Measurements from ENCODE around the gene RBM17. TPM values are rescaled to one million over a fixed set of nuclear protein-coding genes. Genes with fewer than 3 reads are reported as not detected.
"Not testable (repeated sequence)": the region's sequence is repeated elsewhere in the genome, so short reads cannot be mapped to it uniquely, and the experiment has no call there.

Gene RBM17
- total RNA-seq, 1 experiment from 2014 or later = 124 TPM

- no peak for DNase-seq
- no peak overlapping the region for H2BK15ac ChIP-seq (ENCODE audit: low read depth, low read length)
- no peak overlapping the region for H3K4me2 ChIP-seq (ENCODE audit: insufficient read depth, insufficient read length, low read length)
- Mint-ChIP-seq H3K4me3 (no peak overlapping the region), H3K9me3 (peaks cover 0 to 3% of the 10 kb centered on the region in 2 experiments; a peak in 3 of 5 replicates), H3K36me3 (ENCODE audit: insufficient read depth in 1 of 3, low read depth in 3 of 3) (no peaks in the 10 kb centered on the region; a peak in 1 of 7 replicates), H3K27me3 (ENCODE audit: low read depth) (peaks cover 2% of the 10 kb centered on the region; the same call in 1 of the 2 replicates), H3K27ac (no peak overlapping the region), H3K4me1 (peaks cover 4 to 6% of the 10 kb centered on the region in 2 experiments)
- no peaks in the 10 kb centered on the region for H3K9me3 ChIP-seq (ENCODE audit: control insufficient read depth, low read depth, low read length)
- H4K20me1 ChIP-seq (ENCODE audit: control insufficient read depth, insufficient read depth, insufficient read length) = no peaks in the 10 kb centered on the region
- H2AFZ ChIP-seq (ENCODE audit: low read length) = no peak overlapping the region
- no peak overlapping the region for H3T11ph ChIP-seq (ENCODE audit: low read length)
- H2BK5ac ChIP-seq (ENCODE audit: insufficient read length, low read length) = no peak overlapping the region
- H3K27ac ChIP-seq (ENCODE audit: insufficient read length, low read depth, low read length) = no peak overlapping the region
- no peaks in the 10 kb centered on the region for H3K79me1 ChIP-seq (ENCODE audit: insufficient read depth, low read depth, low read length, poor library complexity, severe bottlenecking)
- WGBS (ENCODE audit: extremely low coverage, insufficient read length, low lambda C conversion rate) = no CpG with 5 or more reads among the region's 7 CpGs
- no peak overlapping the region for H3K18ac ChIP-seq (ENCODE audit: insufficient read length, low read depth, low read length)
- no peak overlapping the region for H3K14ac ChIP-seq (ENCODE audit: insufficient read depth, low read length)
- no peaks in the 10 kb centered on the region for H3K4me1 ChIP-seq (ENCODE audit: insufficient read depth, low read length)
- H2BK12ac ChIP-seq (ENCODE audit: insufficient read length, low read depth, low read length) = no peak overlapping the region
- no peak overlapping the region for H4K5ac ChIP-seq (ENCODE audit: insufficient read length, low read depth, low read length)
- H4K8ac ChIP-seq (replicated peaks; ENCODE audit: insufficient read length, low read depth, low read length) = no peak overlapping the region
- no peaks in the 10 kb centered on the region for H3K23me2 ChIP-seq (ENCODE audit: insufficient read length, low read depth, low read length, poor library complexity, severe bottlenecking)
- no peak overlapping the region for H3K9ac ChIP-seq (ENCODE audit: extremely low read depth, insufficient read length, low read length)
- H3K4ac ChIP-seq (ENCODE audit: low read depth, low read length) = no peak overlapping the region
- H2BK120ac ChIP-seq (ENCODE audit: low read depth, low read length, poor library complexity, severe bottlenecking) = no peak overlapping the region
- no peak overlapping the region for H2AK5ac ChIP-seq (ENCODE audit: insufficient read length, low read length)
- H4K91ac ChIP-seq (ENCODE audit: insufficient read length, low read depth, low read length) = no peak overlapping the region
- H3K79me2 ChIP-seq (ENCODE audit: insufficient read depth, low read length) = no peaks in the 10 kb centered on the region
- H3K27me3 ChIP-seq (ENCODE audit: insufficient read depth, low read length) = no peaks in the 10 kb centered on the region; the same call in 1 of the 2 replicates
- no peak overlapping the region for H3K56ac ChIP-seq (ENCODE audit: insufficient read length, low read depth, low read length)
- TF ChIP-seq CTCF (conservative IDR thresholded peaks at IDR 0.05) = no peak
- H3K23ac ChIP-seq (ENCODE audit: insufficient read length, low read depth, low read length) = no peak overlapping the region
- H2BK20ac ChIP-seq (ENCODE audit: low read depth, low read length, poor library complexity, severe bottlenecking) = no peak overlapping the region
Measured at GRCh38 chr10:6064119-6064518, 24.7 kb upstream of the RBM17 start.

GRCh38 chr10:6064726-6065125, 24.1 kb upstream of the RBM17 start:
- H4K5ac ChIP-seq (ENCODE audit: insufficient read length, low read depth, low read length); H3K4ac ChIP-seq (ENCODE audit: low read depth, low read length); H2BK15ac ChIP-seq (ENCODE audit: low read depth, low read length); H2BK5ac ChIP-seq (ENCODE audit: insufficient read length, low read length); H3K9me3 Mint-ChIP-seq; H2AFZ ChIP-seq (ENCODE audit: low read length); H2AK5ac ChIP-seq (ENCODE audit: insufficient read length, low read length); H3K36me3 Mint-ChIP-seq (ENCODE audit: insufficient read depth in 1 of 3, low read depth in 3 of 3); H2BK120ac ChIP-seq (ENCODE audit: low read depth, low read length, poor library complexity, severe bottlenecking); H3K56ac ChIP-seq (ENCODE audit: insufficient read length, low read depth, low read length); H3K4me2 ChIP-seq (ENCODE audit: insufficient read depth, insufficient read length, low read length); H3K27ac Mint-ChIP-seq; H3T11ph ChIP-seq (ENCODE audit: low read length); H4K91ac ChIP-seq (ENCODE audit: insufficient read length, low read depth, low read length); H3K79me2 ChIP-seq (ENCODE audit: insufficient read depth, low read length); H3K9me3 ChIP-seq (ENCODE audit: control insufficient read depth, low read depth, low read length); H3K23me2 ChIP-seq (ENCODE audit: insufficient read length, low read depth, low read length, poor library complexity, severe bottlenecking); H4K8ac ChIP-seq (replicated peaks; ENCODE audit: insufficient read length, low read depth, low read length); H3K4me1 Mint-ChIP-seq; H3K4me3 Mint-ChIP-seq; H2BK12ac ChIP-seq (ENCODE audit: insufficient read length, low read depth, low read length); H4K20me1 ChIP-seq (ENCODE audit: control insufficient read depth, insufficient read depth, insufficient read length); H3K14ac ChIP-seq (ENCODE audit: insufficient read depth, low read length); H3K18ac ChIP-seq (ENCODE audit: insufficient read length, low read depth, low read length); H3K9ac ChIP-seq (ENCODE audit: extremely low read depth, insufficient read length, low read length); DNase-seq; H3K27me3 Mint-ChIP-seq (ENCODE audit: low read depth); H3K27me3 ChIP-seq (ENCODE audit: insufficient read depth, low read length); H3K79me1 ChIP-seq (ENCODE audit: insufficient read depth, low read depth, low read length, poor library complexity, severe bottlenecking); H3K27ac ChIP-seq (ENCODE audit: insufficient read length, low read depth, low read length); H2BK20ac ChIP-seq (ENCODE audit: low read depth, low read length, poor library complexity, severe bottlenecking); H3K4me1 ChIP-seq (ENCODE audit: insufficient read depth, low read length); H3K23ac ChIP-seq (ENCODE audit: insufficient read length, low read depth, low read length): not testable (repeated sequence)
- WGBS (ENCODE audit: extremely low coverage, insufficient read length, low lambda C conversion rate) = no CpG with 5 or more reads among the region's 3 CpGs
